HepG2 (cell line): Measurements from ENCODE around the gene STK4. TPM values are rescaled to one million over a fixed set of nuclear protein-coding genes. Genes with fewer than 3 reads are reported as not detected.

Experiments
- CSRNP2 ChIP-seq: sonication (generic); formaldehyde crosslinking; conservative IDR thresholded peaks from 2 replicates; pipeline ENCODE4 v1.8.0; 2022; ENCODE audit warnings: low read depth, missing genetic modification reagents
- DNMT3B ChIP-seq: conservative IDR thresholded peaks from 2 replicates; pipeline ENCODE4 v1.6.1; 2016; ENCODE audit warnings: missing biosample characterization, control low read depth
- EEA1 ChIP-seq: sonication (generic); formaldehyde crosslinking; IDR thresholded peaks from 2 replicates; pipeline ENCODE4 v1.5.1; 2020; ENCODE audit warnings: mild to moderate bottlenecking, missing genetic modification reagents, borderline replicate concordance
- MTF2 ChIP-seq: sonication (generic); formaldehyde crosslinking; IDR thresholded peaks from 2 replicates; pipeline ENCODE4 v1.5.0; 2020; ENCODE audit warnings: missing genetic modification reagents, borderline replicate concordance
- MZF1 ChIP-seq: sonication (generic); formaldehyde crosslinking; IDR thresholded peaks from 2 replicates; pipeline ENCODE4 v1.8.1; 2023; ENCODE audit warnings: mild to moderate bottlenecking, missing genetic modification reagents, borderline replicate concordance
- NFE2L2 ChIP-seq: fragments of 150-350 bp; IDR thresholded peaks from 2 replicates; pipeline ENCODE4 v1.6.1; 2014; ENCODE audit warnings: low read length
- NFYB ChIP-seq: sonication (generic); formaldehyde crosslinking; IDR thresholded peaks from 2 replicates; pipeline ENCODE4 v1.4.0; 2020; ENCODE audit warnings: missing genetic modification reagents
- PRMT3 ChIP-seq: sonication (generic); formaldehyde crosslinking; IDR thresholded peaks from 2 replicates; pipeline ENCODE4 v1.8.1; 2022; ENCODE audit warnings: low read depth, mild to moderate bottlenecking, moderate library complexity, missing genetic modification reagents, borderline replicate concordance
- RAD21 ChIP-seq: fragments of 450-650 bp; formaldehyde crosslinking; IDR thresholded peaks from 2 replicates; pipeline ENCODE4 v1.5.0; 2020; ENCODE audit warnings: mild to moderate bottlenecking
- TCF7 ChIP-seq: sonication (generic); IDR thresholded peaks from 2 replicates; pipeline ENCODE4 v1.6.1; 2016; ENCODE audit warnings: antibody characterized with exemption, low read depth
- YY1 ChIP-seq: IDR thresholded peaks from 2 replicates; pipeline ENCODE4 v1.6.1; 2011; ENCODE audit warnings: low read length, low read depth, moderate library complexity, mild to moderate bottlenecking; ENCODE audit not compliant: insufficient read depth, insufficient replicate concordance
- ZBED4 ChIP-seq: sonication (generic); formaldehyde crosslinking; IDR thresholded peaks from 2 replicates; pipeline ENCODE4 v1.4.0; 2020; ENCODE audit warnings: missing genetic modification reagents, borderline replicate concordance
- ZBTB34 ChIP-seq: sonication (generic); formaldehyde crosslinking; IDR thresholded peaks from 2 replicates; pipeline ENCODE4 v1.8.0; 2022; ENCODE audit warnings: mild to moderate bottlenecking, missing genetic modification reagents
- ZBTB44 ChIP-seq: sonication (generic); formaldehyde crosslinking; IDR thresholded peaks from 2 replicates; pipeline ENCODE4 v1.4.0; 2020; ENCODE audit warnings: missing genetic modification reagents
- ZFY ChIP-seq: sonication (generic); formaldehyde crosslinking; IDR thresholded peaks from 2 replicates; pipeline ENCODE4 v1.4.0; 2020; ENCODE audit warnings: missing genetic modification reagents
- ZNF124 ChIP-seq: sonication (generic); formaldehyde crosslinking; IDR thresholded peaks from 2 replicates; pipeline ENCODE4 v1.4.0; 2020; ENCODE audit warnings: missing genetic modification reagents
- ZNF773 ChIP-seq: sonication (generic); formaldehyde crosslinking; IDR thresholded peaks from 2 replicates; pipeline ENCODE4 v1.4.0; 2020; ENCODE audit warnings: missing genetic modification reagents, borderline replicate concordance
- ZNF891 ChIP-seq: sonication (generic); formaldehyde crosslinking; IDR thresholded peaks from 2 replicates; pipeline ENCODE4 v1.5.0; 2020; ENCODE audit warnings: mild to moderate bottlenecking, missing genetic modification reagents
- polyA plus RNA-seq, 8 experiments: library from polyadenylated mRNA; depleted of rRNA in 3 of 8; stranded (reverse) in 7 of 8; unstranded in 1 of 8; fragments of >200 nt; fragmentation: Illumina TruSeq in 4 of 8; extraction: Trizol in 4 of 8; gene quantifications; 2 replicates each; pipeline versions ENCODE4 v1.2.1 to v1.2.3, GENCODE V29; 2011 to 2016; ENCODE audit warnings: low read depth in 4 of 8, missing spikeins in 1 of 8, mixed read lengths in 1 of 8; ENCODE audit not compliant: insufficient read depth in 1 of 8
- total RNA-seq, 5 experiments: library from RNA; depleted of rRNA; stranded (reverse); fragments of >200 nt; fragmentation: Illumina TruSeq; extraction: Trizol; gene quantifications; 2 replicates each; pipeline ENCODE4 v1.2.3, GENCODE V29; 2016; ENCODE audit warnings: low read depth in 1 of 5

The STK4 gene
- total and polyA plus RNA-seq, 2 of the 13 experiments (the other 11 are each of a cell fraction or from before 2014, with no cell fraction given), result 25.6 to 38.3 TPM

- TF ChIP-seq ZNF124 (CRISPR knock-in tag) (peak; percentile 86; the same call in 1 of the 2 replicates), PRMT3 (CRISPR knock-in tag) (no peak), CSRNP2 (CRISPR knock-in tag) (peak; percentile 82; the same call in 1 of the 2 replicates), TCF7 (no peak), MTF2 (CRISPR knock-in tag) (peak; percentile 100), NFE2L2 (no peak), ZBED4 (CRISPR knock-in tag) (no peak; the same call in 1 of the 2 replicates), ZFY (CRISPR knock-in tag) (peak; percentile 99), NFYB (CRISPR knock-in tag) (peak; percentile 72), RAD21 (CRISPR knock-in tag) (no peak; the same call in none of the 2 replicates), DNMT3B (peak; percentile 79; the same call in 1 of the 2 replicates), ZNF891 (CRISPR knock-in tag) (peak; percentile 93; the same call in 1 of the 2 replicates), ZBTB34 (CRISPR knock-in tag) (peak; percentile 92; the same call in 1 of the 2 replicates), ZBTB44 (CRISPR knock-in tag) (peak; percentile 87; the same call in 1 of the 2 replicates), YY1 (peak; percentile 59), MZF1 (CRISPR knock-in tag) (peak; percentile 93), EEA1 (CRISPR knock-in tag) (peak; percentile 98), ZNF773 (CRISPR knock-in tag) (peak; percentile 66; the same call in 1 of the 2 replicates)
These were observed 6.0 kb upstream of the STK4 start, which contains the start of gene TOMM34 (continued) for GRCh38 chr20:44960103-44960852.
